Erythroblast (primary cell): ENCODE measurements around the gene FDX2.

Experiments used
- GATA1 ChIP-seq: IDR thresholded peaks from 2 replicates; pipeline ENCODE4 v1.6.1; 2011; ENCODE audit warnings: low read depth, mild to moderate bottlenecking, control low read depth, low read length, moderate library complexity
- POLR2A ChIP-seq: IDR thresholded peaks from 2 replicates; pipeline ENCODE4 v1.6.1; 2011; ENCODE audit warnings: mild to moderate bottlenecking, low read length

- TF ChIP-seq POLR2A = no peak
- TF ChIP-seq GATA1 = no peak
These were observed 9.9 kb upstream of the FDX2 start for GRCh38 chr19:10325732-10326131.
